K562 (cell line): ENCODE data around the gene LRRC27. TPM values are rescaled to one million over a fixed set of nuclear protein-coding genes. Genes with fewer than 3 reads are reported as not detected.
A peak's percentile ranks its signal among the peaks of the same experiment; 100 is the strongest.

Experiments used
- HMG20A ChIP-seq: fragments of 450-650 bp; formaldehyde crosslinking; conservative IDR thresholded peaks from 2 replicates; pipeline ENCODE4 v1.4.0; 2020; ENCODE audit warnings: mild to moderate bottlenecking, mixed read lengths
- MAFF ChIP-seq: IDR thresholded peaks from 2 replicates; pipeline ENCODE4 v1.6.1; 2012; ENCODE audit warnings: low read length, improper control_type of control experiment
- POLR3A ChIP-seq: IDR thresholded peaks from 2 replicates; pipeline ENCODE4 v1.6.1; 2011; ENCODE audit warnings: borderline replicate concordance, mild to moderate bottlenecking, moderate library complexity; ENCODE audit not compliant: insufficient read length, insufficient read depth; ENCODE audit errors: extremely low read depth
- PRMT5 ChIP-seq: sonication (generic); formaldehyde crosslinking; IDR thresholded peaks from 2 replicates; pipeline ENCODE4 v1.5.0; 2020; ENCODE audit warnings: missing genetic modification reagents
- ZNF12 ChIP-seq: sonication (generic); formaldehyde crosslinking; IDR thresholded peaks from 2 replicates; pipeline ENCODE4 v1.4.0; 2020; ENCODE audit warnings: mild to moderate bottlenecking, missing genetic modification reagents
- polyA plus RNA-seq, 8 experiments: library from polyadenylated mRNA; depleted of rRNA in 4 of 8; stranded (reverse) in 5 of 8; unstranded in 3 of 8; fragments of >200 nt; fragmentation: Nextera tagmentation in 2 of 8; fragmentation: Illumina TruSeq in 1 of 8; extraction: Ambion mirVana in 2 of 8; extraction: Trizol in 1 of 8; gene quantifications; 2 replicates each; pipeline versions ENCODE4 v1.2.1 to v1.2.3, GENCODE V29; 2011 to 2014; ENCODE audit warnings: inconsistent platforms in 1 of 8, missing spikeins in 1 of 8
- total RNA-seq, 7 experiments: library from RNA; depleted of rRNA in 6 of 7; stranded (reverse); fragments of >200 nt in 6 of 7; fragmentation: Illumina TruSeq in 2 of 7; extraction: Trizol in 2 of 7; gene quantifications; 2 replicates each; pipeline versions ENCODE4 v1.2.1 to v1.2.3, GENCODE V29; 2011 to 2021; ENCODE audit warnings: low replicate concordance in 1 of 7
- TF ChIP-seq, protein P1 (sequence below): fragments of 200-600 bp; sonication (generic); IDR thresholded peaks from one replicate; pipeline ENCODE4 v1.6.1; 2012; ENCODE audit warnings: mild to moderate bottlenecking, low read depth, low read length, inconsistent platforms
- TF ChIP-seq, protein P2 (sequence below): sonication (generic); formaldehyde crosslinking; IDR thresholded peaks from 2 replicates; pipeline ENCODE4 v1.8.1; 2023; ENCODE audit warnings: mild to moderate bottlenecking, missing genetic modification reagents, moderate library complexity
- TF ChIP-seq, protein P3 (sequence below): IDR thresholded peaks from 2 replicates; pipeline ENCODE4 v1.6.1; 2014; ENCODE audit warnings: antibody characterized with exemption
- TF ChIP-seq, protein P4 (sequence below): fragments of 250-450 bp; sonication (Bioruptor Pico); IDR thresholded peaks from 2 replicates; pipeline ENCODE4 v1.5.0; 2021
- TF ChIP-seq, protein P5 (sequence below): sonication (generic); formaldehyde crosslinking; IDR thresholded peaks from 2 replicates; pipeline ENCODE4 v1.5.0; 2020; ENCODE audit warnings: missing genetic modification reagents

The LRRC27 gene
- total and polyA plus RNA-seq, 9 of the 15 experiments (the other 6 are each of a cell fraction or from before 2014, with no cell fraction given) = 0.10 to 2.7 (median 1.4) TPM

DNA sequence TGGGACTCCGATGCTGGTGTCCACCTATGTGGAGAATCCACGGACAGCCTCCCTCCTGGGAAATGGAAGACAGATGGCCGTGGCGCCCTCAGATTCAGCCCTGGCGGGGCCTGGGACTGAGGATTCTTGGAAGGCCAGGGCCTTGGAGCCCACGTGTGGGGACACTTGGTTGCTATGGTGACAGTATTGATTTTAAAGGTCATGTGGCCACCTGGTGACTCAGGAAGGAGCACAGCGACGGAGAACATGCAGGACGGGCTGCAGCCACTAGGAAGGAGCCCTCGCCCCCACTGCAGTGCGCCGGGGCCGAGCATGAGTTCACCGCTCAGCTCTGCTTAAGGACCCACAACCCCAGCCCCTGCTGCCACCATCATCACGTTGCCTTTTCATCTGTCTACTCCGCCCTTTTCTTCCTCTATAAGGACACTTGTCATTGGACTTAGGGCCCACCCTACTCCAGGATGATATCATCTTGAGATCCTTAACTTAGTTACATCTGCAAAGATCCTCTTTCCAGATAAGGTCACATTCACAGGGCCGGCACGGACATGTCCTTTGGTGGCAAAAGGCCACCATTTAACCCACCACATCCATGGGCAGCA, 20.6 kb upstream of the LRRC27 start (continued):
- TF ChIP-seq, protein P1, sequence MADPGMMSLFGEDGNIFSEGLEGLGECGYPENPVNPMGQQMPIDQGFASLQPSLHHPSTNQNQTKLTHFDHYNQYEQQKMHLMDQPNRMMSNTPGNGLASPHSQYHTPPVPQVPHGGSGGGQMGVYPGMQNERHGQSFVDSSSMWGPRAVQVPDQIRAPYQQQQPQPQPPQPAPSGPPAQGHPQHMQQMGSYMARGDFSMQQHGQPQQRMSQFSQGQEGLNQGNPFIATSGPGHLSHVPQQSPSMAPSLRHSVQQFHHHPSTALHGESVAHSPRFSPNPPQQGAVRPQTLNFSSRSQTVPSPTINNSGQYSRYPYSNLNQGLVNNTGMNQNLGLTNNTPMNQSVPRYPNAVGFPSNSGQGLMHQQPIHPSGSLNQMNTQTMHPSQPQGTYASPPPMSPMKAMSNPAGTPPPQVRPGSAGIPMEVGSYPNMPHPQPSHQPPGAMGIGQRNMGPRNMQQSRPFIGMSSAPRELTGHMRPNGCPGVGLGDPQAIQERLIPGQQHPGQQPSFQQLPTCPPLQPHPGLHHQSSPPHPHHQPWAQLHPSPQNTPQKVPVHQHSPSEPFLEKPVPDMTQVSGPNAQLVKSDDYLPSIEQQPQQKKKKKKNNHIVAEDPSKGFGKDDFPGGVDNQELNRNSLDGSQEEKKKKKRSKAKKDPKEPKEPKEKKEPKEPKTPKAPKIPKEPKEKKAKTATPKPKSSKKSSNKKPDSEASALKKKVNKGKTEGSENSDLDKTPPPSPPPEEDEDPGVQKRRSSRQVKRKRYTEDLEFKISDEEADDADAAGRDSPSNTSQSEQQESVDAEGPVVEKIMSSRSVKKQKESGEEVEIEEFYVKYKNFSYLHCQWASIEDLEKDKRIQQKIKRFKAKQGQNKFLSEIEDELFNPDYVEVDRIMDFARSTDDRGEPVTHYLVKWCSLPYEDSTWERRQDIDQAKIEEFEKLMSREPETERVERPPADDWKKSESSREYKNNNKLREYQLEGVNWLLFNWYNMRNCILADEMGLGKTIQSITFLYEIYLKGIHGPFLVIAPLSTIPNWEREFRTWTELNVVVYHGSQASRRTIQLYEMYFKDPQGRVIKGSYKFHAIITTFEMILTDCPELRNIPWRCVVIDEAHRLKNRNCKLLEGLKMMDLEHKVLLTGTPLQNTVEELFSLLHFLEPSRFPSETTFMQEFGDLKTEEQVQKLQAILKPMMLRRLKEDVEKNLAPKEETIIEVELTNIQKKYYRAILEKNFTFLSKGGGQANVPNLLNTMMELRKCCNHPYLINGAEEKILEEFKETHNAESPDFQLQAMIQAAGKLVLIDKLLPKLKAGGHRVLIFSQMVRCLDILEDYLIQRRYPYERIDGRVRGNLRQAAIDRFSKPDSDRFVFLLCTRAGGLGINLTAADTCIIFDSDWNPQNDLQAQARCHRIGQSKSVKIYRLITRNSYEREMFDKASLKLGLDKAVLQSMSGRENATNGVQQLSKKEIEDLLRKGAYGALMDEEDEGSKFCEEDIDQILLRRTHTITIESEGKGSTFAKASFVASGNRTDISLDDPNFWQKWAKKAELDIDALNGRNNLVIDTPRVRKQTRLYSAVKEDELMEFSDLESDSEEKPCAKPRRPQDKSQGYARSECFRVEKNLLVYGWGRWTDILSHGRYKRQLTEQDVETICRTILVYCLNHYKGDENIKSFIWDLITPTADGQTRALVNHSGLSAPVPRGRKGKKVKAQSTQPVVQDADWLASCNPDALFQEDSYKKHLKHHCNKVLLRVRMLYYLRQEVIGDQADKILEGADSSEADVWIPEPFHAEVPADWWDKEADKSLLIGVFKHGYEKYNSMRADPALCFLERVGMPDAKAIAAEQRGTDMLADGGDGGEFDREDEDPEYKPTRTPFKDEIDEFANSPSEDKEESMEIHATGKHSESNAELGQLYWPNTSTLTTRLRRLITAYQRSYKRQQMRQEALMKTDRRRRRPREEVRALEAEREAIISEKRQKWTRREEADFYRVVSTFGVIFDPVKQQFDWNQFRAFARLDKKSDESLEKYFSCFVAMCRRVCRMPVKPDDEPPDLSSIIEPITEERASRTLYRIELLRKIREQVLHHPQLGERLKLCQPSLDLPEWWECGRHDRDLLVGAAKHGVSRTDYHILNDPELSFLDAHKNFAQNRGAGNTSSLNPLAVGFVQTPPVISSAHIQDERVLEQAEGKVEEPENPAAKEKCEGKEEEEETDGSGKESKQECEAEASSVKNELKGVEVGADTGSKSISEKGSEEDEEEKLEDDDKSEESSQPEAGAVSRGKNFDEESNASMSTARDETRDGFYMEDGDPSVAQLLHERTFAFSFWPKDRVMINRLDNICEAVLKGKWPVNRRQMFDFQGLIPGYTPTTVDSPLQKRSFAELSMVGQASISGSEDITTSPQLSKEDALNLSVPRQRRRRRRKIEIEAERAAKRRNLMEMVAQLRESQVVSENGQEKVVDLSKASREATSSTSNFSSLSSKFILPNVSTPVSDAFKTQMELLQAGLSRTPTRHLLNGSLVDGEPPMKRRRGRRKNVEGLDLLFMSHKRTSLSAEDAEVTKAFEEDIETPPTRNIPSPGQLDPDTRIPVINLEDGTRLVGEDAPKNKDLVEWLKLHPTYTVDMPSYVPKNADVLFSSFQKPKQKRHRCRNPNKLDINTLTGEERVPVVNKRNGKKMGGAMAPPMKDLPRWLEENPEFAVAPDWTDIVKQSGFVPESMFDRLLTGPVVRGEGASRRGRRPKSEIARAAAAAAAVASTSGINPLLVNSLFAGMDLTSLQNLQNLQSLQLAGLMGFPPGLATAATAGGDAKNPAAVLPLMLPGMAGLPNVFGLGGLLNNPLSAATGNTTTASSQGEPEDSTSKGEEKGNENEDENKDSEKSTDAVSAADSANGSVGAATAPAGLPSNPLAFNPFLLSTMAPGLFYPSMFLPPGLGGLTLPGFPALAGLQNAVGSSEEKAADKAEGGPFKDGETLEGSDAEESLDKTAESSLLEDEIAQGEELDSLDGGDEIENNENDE = no peak
- TF ChIP-seq, protein P2, sequence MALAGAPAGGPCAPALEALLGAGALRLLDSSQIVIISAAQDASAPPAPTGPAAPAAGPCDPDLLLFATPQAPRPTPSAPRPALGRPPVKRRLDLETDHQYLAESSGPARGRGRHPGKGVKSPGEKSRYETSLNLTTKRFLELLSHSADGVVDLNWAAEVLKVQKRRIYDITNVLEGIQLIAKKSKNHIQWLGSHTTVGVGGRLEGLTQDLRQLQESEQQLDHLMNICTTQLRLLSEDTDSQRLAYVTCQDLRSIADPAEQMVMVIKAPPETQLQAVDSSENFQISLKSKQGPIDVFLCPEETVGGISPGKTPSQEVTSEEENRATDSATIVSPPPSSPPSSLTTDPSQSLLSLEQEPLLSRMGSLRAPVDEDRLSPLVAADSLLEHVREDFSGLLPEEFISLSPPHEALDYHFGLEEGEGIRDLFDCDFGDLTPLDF = no peak
- TF ChIP-seq, protein P3, sequence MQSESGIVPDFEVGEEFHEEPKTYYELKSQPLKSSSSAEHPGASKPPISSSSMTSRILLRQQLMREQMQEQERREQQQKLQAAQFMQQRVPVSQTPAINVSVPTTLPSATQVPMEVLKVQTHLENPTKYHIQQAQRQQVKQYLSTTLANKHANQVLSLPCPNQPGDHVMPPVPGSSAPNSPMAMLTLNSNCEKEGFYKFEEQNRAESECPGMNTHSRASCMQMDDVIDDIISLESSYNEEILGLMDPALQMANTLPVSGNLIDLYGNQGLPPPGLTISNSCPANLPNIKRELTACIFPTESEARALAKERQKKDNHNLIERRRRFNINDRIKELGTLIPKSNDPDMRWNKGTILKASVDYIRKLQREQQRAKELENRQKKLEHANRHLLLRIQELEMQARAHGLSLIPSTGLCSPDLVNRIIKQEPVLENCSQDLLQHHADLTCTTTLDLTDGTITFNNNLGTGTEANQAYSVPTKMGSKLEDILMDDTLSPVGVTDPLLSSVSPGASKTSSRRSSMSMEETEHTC = peak; percentile 54; the same call in 1 of the 2 replicates
- TF ChIP-seq HMG20A (no peak), PRMT5 (CRISPR knock-in tag) (no peak), MAFF (no peak), POLR3A (no peak), ZNF12 (no peak)
- TF ChIP-seq, protein P4, sequence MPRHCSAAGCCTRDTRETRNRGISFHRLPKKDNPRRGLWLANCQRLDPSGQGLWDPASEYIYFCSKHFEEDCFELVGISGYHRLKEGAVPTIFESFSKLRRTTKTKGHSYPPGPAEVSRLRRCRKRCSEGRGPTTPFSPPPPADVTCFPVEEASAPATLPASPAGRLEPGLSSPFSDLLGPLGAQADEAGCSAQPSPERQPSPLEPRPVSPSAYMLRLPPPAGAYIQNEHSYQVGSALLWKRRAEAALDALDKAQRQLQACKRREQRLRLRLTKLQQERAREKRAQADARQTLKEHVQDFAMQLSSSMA (CRISPR knock-in tag) = no peak
- TF ChIP-seq, protein P5, sequence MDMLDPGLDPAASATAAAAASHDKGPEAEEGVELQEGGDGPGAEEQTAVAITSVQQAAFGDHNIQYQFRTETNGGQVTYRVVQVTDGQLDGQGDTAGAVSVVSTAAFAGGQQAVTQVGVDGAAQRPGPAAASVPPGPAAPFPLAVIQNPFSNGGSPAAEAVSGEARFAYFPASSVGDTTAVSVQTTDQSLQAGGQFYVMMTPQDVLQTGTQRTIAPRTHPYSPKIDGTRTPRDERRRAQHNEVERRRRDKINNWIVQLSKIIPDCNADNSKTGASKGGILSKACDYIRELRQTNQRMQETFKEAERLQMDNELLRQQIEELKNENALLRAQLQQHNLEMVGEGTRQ (CRISPR knock-in tag) = peak; percentile 92
